Lower leg skin (tissue), 3 donors: ENCODE data around the gene STX18.
"Not testable (repeated sequence)": the region's sequence is repeated elsewhere in the genome, so short reads cannot be mapped to it uniquely, and the experiment has no call there.

ENCODE experiments used
- CTCF ChIP-seq, 3 donors: fragments of 450-650 bp; IDR thresholded peaks; one replicate each; pipeline ENCODE4 v1.5.1; 2016; ENCODE audit warnings: antibody characterized with exemption in 3 of 3, mild to moderate bottlenecking in 3 of 3, moderate library complexity in 2 of 3
- POLR2A ChIP-seq, 2 donors: fragments of 450-650 bp; IDR thresholded peaks; one replicate each; pipeline ENCODE4 v1.6.1; 2016 to 2017; ENCODE audit warnings: antibody characterized with exemption in 2 of 2, mild to moderate bottlenecking in 1 of 2, moderate library complexity in 1 of 2

GRCh38 chr4:4510641-4511040 is 31.2 kb downstream of the STX18 start:
- TF ChIP-seq CTCF, POLR2A (IDR thresholded peaks at IDR 0.05): not testable (repeated sequence)
